A172 (cell line): ENCODE data around the gene TMEM190. TPM values are rescaled to one million over a fixed set of nuclear protein-coding genes. Genes with fewer than 3 reads are reported as not detected.
"Not testable (repeated sequence)": the region's sequence is repeated elsewhere in the genome, so short reads cannot be mapped to it uniquely, and the experiment has no call there.

Source experiments
- DNase-seq: peaks from one replicate; pipeline ENCODE4 v3.0.0-alpha.2; 2015; ENCODE audit warnings: low spot score
- total RNA-seq: library from RNA; depleted of rRNA; stranded (reverse); fragments of >200 nt; shearing (Covaris generic); gene quantifications from 2 replicates; pipeline ENCODE4 v1.2.3, GENCODE V29; 2014; rRNA removed

The TMEM190 gene
- total RNA-seq, 1 experiment from 2014 or later: not detected

- no peak for DNase-seq
Measured at GRCh38 chr19:55419103-55419502, 42.5 kb downstream of the TMEM190 start.

- no peak for DNase-seq
Measured at GRCh38 chr19:55419624-55420236, 43.1 kb downstream of the TMEM190 start.

- DNase-seq: not testable (repeated sequence)
Measured at GRCh38 chr19:55421281-55421680, 44.7 kb downstream of the TMEM190 start.

GRCh38 chr19:55423225-55424005 lies 46.8 kb downstream of the TMEM190 start:
- no peak for DNase-seq

GRCh38 chr19:55424518-55424917 lies 47.9 kb downstream of the TMEM190 start:
- no peak for DNase-seq

GRCh38 chr19:55426042-55426441 lies 49.4 kb downstream of the TMEM190 start:
- no peak for DNase-seq

Other genes starting within 250 kb of the TMEM190 start
- 467 and 500 TPM in 2 replicates for gene TNNT1, start 227.6 kb upstream of the TMEM190 start, total RNA-seq
- 0.77 TPM in 1 of 2 replicates, not detected in the other for gene TNNI3, start 219.1 kb upstream of the TMEM190 start, total RNA-seq
- 10.6 and 15.6 TPM in 2 replicates for gene DNAAF3, start 210.2 kb upstream of the TMEM190 start, total RNA-seq
- gene SYT5, start 196.5 kb upstream of the TMEM190 start, total RNA-seq: 0.09 and 1.8 TPM in 2 replicates
- 12.3 and 18.4 TPM in 2 replicates for gene PTPRH, start 167.3 kb upstream of the TMEM190 start, total RNA-seq
- gene TMEM86B, start 148.1 kb upstream of the TMEM190 start, total RNA-seq: 1.6 and 3.4 TPM in 2 replicates
- 73.6 and 80.1 TPM in 2 replicates for gene PPP6R1, start 117.8 kb upstream of the TMEM190 start, total RNA-seq
- gene HSPBP1, start 96.7 kb upstream of the TMEM190 start, total RNA-seq: 88.0 and 108 TPM in 2 replicates
- 11.6 and 12.8 TPM in 2 replicates for gene BRSK1, start 92.8 kb upstream of the TMEM190 start, total RNA-seq
- gene TMEM150B, start 51.5 kb upstream of the TMEM190 start, total RNA-seq: not detected in 2 replicates
- gene KMT5C, start 37.0 kb upstream of the TMEM190 start, total RNA-seq: 19.1 and 19.8 TPM in 2 replicates
- 0.28 TPM in 1 of 2 replicates, not detected in the other for gene COX6B2, start 22.1 kb upstream of the TMEM190 start, total RNA-seq
- gene GARIN5B, start 13.6 kb upstream of the TMEM190 start, total RNA-seq: not detected in 2 replicates
- 8.4 and 9.4 TPM in 2 replicates for gene IL11, start 6.4 kb upstream of the TMEM190 start, total RNA-seq
- 1.2 TPM in 1 of 2 replicates, not detected in the other for gene TMEM238, start 7.5 kb downstream of the TMEM190 start, total RNA-seq
- gene RPL28, start 9.1 kb downstream of the TMEM190 start, total RNA-seq: 453 and 647 TPM in 2 replicates
- 272 and 464 TPM in 2 replicates for gene UBE2S, start 31.0 kb downstream of the TMEM190 start, total RNA-seq
- gene SHISA7, start 66.5 kb downstream of the TMEM190 start, total RNA-seq: not detected in 2 replicates
- 114 and 139 TPM in 2 replicates for gene ISOC2, start 84.8 kb downstream of the TMEM190 start, total RNA-seq
- 0.07 TPM in 1 of 2 replicates, not detected in the other for gene C19orf85, start 87.9 kb downstream of the TMEM190 start, total RNA-seq
- gene ZNF628, start 99.8 kb downstream of the TMEM190 start, total RNA-seq: 4.1 and 4.8 TPM in 2 replicates
- 56.2 and 65.7 TPM in 2 replicates for gene NAT14, start 108.4 kb downstream of the TMEM190 start, total RNA-seq
- 1.1 and 1.2 TPM in 2 replicates for gene SSC5D, start 111.6 kb downstream of the TMEM190 start, total RNA-seq
- gene SBK2, start 160.3 kb downstream of the TMEM190 start, total RNA-seq: 0.38 TPM in 1 of 2 replicates, not detected in the other
- 0.19 and 0.81 TPM in 2 replicates for gene SBK3, start 168.7 kb downstream of the TMEM190 start, total RNA-seq
- gene ZNF579, start 204.0 kb downstream of the TMEM190 start, total RNA-seq: 7.9 and 16.6 TPM in 2 replicates
- 11.5 and 11.7 TPM in 2 replicates for gene FIZ1, start 222.7 kb downstream of the TMEM190 start, total RNA-seq
- gene ZNF524, start 223.5 kb downstream of the TMEM190 start, total RNA-seq: 20.0 and 23.7 TPM in 2 replicates
- gene ZNF865, start 228.8 kb downstream of the TMEM190 start, total RNA-seq: 0.81 and 1.4 TPM in 2 replicates
- 0.62 and 6.5 TPM in 2 replicates for gene ZNF784, start 247.7 kb downstream of the TMEM190 start, total RNA-seq